NCI-H2081 (cell line): Measurements from ENCODE around the gene C1QTNF8.

Experiments used
- DNase-seq, 2 experiments: peaks; one replicate each; lab custom pipeline; 2025; lab: John Stamatoyannopoulos, UW

The C1QTNF8 gene

GRCh38 chr16:1060416-1061340, 35.4 kb downstream of the C1QTNF8 start:
- no peak for DNase-seq

- DNase-seq, result no peak
These were observed 36.7 kb downstream of the C1QTNF8 start for GRCh38 chr16:1059310-1059709.

- no peak for DNase-seq
These were observed 37.8 kb downstream of the C1QTNF8 start for GRCh38 chr16:1058216-1058615.

GRCh38 chr16:1057252-1057932, 38.7 kb downstream of the C1QTNF8 start:
- no peak for DNase-seq

GRCh38 chr16:1056196-1056595, 39.8 kb downstream of the C1QTNF8 start:
- DNase-seq, result no peak

GRCh38 chr16:1055557-1055924, 40.5 kb downstream of the C1QTNF8 start:
- no peak for DNase-seq

GRCh38 chr16:1054660-1055556, 41.1 kb downstream of the C1QTNF8 start:
- peak in 1 of 2 experiments; percentile 6 for DNase-seq

- DNase-seq, result no peak
These were observed 42.2 kb downstream of the C1QTNF8 start for GRCh38 chr16:1053700-1054368.

GRCh38 chr16:1053121-1053521, 42.9 kb downstream of the C1QTNF8 start:
- DNase-seq, result no peak

GRCh38 chr16:1052721-1053120, 43.3 kb downstream of the C1QTNF8 start:
- DNase-seq, result no peak

- DNase-seq, result no peak
These were observed 44.6 kb downstream of the C1QTNF8 start for GRCh38 chr16:1051446-1051845.

- DNase-seq, result no peak
These were observed 45.1 kb downstream of the C1QTNF8 start for GRCh38 chr16:1050921-1051320.

- no peak for DNase-seq
These were observed 45.5 kb downstream of the C1QTNF8 start for GRCh38 chr16:1050516-1050915.

GRCh38 chr16:1049976-1050247, 46.1 kb downstream of the C1QTNF8 start:
- DNase-seq, result no peak

- no peak for DNase-seq
These were observed 46.7 kb downstream of the C1QTNF8 start for GRCh38 chr16:1049113-1049975.

- DNase-seq, result peak in 1 of 2 experiments; percentile 16
These were observed 47.5 kb downstream of the C1QTNF8 start for GRCh38 chr16:1048442-1049112.

- no peak for DNase-seq
These were observed 48.2 kb downstream of the C1QTNF8 start for GRCh38 chr16:1047801-1048200.

- DNase-seq, result no peak
These were observed 48.9 kb downstream of the C1QTNF8 start for GRCh38 chr16:1047123-1047522.

GRCh38 chr16:1045993-1046911, 49.8 kb downstream of the C1QTNF8 start:
- no peak for DNase-seq
